DMS114 treated with DMSO at 0.1 percent for 48 hours (cell line): ENCODE data around the gene CHRNA9.
"Not testable (repeated sequence)": the region's sequence is repeated elsewhere in the genome, so short reads cannot be mapped to it uniquely, and the experiment has no call there.

Source experiments
- DNase-seq: peaks from one replicate; lab custom pipeline; 2025; ENCODE audit not compliant: unreplicated experiment; lab: John Stamatoyannopoulos, UW

CHRNA9 gene, protein sequence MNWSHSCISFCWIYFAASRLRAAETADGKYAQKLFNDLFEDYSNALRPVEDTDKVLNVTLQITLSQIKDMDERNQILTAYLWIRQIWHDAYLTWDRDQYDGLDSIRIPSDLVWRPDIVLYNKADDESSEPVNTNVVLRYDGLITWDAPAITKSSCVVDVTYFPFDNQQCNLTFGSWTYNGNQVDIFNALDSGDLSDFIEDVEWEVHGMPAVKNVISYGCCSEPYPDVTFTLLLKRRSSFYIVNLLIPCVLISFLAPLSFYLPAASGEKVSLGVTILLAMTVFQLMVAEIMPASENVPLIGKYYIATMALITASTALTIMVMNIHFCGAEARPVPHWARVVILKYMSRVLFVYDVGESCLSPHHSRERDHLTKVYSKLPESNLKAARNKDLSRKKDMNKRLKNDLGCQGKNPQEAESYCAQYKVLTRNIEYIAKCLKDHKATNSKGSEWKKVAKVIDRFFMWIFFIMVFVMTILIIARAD

DNA sequence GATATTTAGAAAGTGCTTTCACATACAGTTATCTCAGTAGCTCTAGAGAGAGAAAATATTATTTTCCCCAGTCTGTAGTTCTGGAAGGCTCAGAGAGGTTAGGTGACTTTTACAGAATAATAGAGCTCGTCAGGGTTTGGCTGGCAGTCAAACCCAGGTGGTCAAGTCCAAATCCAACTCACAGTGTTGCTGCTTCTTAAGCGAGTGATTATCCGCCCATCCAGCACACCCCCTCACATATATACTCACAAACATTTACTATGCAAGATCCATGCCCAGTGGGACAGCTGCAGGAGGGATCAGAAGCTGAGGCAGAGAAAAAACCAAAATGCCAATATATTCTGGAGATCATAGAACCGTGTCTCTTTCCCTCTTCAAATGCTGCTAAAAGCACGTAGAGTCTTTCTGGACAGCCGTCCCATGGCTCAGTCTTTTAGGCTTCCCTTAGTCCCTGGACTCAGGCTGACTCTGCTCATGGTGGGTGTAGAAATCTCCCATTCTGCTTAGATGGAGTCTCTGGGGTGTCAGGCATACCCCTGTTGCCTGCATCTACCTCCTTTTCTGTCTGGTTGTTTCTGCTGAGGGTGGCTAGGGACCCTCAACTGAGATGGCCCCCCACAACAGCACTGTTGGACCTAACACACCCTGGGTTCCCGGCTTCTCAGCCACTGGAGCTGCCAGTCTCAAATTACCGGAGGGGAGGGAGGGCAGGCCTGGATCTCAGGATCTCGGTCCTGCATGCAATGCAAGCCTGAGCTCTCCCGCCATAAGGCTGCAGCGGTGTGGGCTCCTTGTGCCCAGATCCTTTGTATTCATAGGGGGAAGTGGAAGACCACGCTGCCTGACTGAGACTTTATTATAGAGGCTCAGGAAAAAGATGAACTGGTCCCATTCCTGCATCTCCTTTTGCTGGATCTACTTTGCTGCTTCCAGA lies at the start of gene CHRNA9:
CHRNA9 (plus strand) TSS at position 743 of the 934 bp plus-strand sequence; CDS start at position 878, 135 bp downstream.
- DNase-seq: no peak

- DNase-seq: no peak
Observed at GRCh38 chr4:40285692-40286091, 49.4 kb upstream of the CHRNA9 start.

DNA sequence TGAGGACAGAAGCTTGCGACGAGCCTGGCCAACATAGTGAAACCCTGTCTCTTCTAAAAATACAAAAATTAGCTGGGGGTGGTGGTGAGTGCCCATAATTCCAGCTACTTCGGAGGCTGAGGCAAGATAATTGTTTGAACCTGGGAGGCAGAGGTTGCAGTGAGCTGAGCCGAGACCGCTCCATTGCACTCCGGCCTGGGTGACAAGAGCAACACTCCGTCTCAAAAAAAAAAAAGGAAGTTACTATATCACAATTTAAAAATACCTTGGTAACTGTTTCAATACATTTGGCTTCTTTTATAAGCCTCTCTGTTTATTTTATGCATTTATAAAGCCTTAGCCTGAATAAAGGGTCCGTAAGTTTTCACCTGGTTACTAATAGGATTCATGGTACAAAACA lies 46.6 kb upstream of the CHRNA9 start:
- no peak for DNase-seq

DNA sequence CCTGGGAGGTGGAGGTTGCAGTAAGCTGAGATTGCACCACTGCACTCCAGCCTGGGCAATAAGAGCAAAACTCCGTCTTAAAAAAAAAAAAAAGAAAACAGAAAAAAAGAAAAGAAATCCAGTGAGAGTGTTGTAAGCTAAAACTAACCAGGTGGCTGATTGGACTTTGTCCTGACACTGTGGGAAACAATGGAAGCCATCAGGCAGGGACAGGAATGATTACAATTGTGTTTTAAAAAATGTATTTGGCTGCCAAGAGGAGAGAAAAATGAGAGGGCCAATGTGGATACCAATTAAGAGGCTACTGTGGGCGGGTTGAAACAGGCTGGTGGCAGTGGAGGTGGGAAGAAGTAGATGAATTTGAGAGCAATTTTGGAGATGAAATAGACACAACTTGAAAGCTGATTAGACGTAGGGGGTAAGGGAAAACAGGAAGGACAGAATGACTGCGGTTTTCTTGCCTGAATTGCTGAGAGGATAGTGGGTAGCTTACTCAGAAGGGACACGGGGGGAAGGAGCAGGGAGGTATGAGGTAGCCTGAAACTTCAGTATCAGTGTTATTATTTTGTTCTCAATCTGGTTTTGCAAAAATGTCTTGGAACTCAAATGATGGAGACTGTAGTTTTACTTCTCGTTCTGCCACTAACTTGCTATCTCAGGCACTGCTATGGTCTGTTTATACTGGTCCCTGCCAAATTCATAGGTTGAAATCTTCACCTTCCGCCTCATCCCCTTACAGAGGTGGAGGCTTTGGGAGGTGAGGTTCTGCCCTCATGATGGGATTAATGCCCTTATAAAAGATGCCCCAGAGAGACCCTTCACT lies 45.6 kb upstream of the CHRNA9 start:
- no peak for DNase-seq

- DNase-seq: not testable (repeated sequence)
Observed at GRCh38 chr4:40290611-40291186, 44.4 kb upstream of the CHRNA9 start.

GRCh38 chr4:40292313-40292759 lies 42.8 kb upstream of the CHRNA9 start:
- DNase-seq: no peak

- DNase-seq: no peak
Observed at GRCh38 chr4:40294339-40294738, 40.8 kb upstream of the CHRNA9 start.

DNA sequence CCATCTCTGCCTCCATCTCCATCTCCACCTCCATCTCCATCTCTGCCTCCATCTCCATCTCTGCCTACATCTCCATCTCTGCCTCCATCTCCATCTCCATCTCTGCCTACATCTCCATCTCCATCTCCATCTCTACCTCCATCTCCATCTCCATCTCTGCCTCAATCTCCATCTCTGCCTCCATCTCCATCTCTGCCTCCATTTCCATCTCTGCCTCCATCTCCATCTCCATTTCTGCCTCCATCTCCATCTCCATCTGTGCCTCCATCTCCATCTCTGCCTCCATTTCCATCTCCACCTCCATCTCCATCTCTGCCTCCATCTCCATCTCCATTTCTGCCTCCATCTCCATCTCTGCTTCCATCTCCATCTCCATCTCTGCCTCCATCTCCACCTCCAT lies 40.1 kb upstream of the CHRNA9 start:
- DNase-seq: not testable (repeated sequence)

- DNase-seq: no peak
Observed at GRCh38 chr4:40295572-40295971, 39.6 kb upstream of the CHRNA9 start.

GRCh38 chr4:40299126-40299525 lies 36.0 kb upstream of the CHRNA9 start:
- DNase-seq: no peak

DNA sequence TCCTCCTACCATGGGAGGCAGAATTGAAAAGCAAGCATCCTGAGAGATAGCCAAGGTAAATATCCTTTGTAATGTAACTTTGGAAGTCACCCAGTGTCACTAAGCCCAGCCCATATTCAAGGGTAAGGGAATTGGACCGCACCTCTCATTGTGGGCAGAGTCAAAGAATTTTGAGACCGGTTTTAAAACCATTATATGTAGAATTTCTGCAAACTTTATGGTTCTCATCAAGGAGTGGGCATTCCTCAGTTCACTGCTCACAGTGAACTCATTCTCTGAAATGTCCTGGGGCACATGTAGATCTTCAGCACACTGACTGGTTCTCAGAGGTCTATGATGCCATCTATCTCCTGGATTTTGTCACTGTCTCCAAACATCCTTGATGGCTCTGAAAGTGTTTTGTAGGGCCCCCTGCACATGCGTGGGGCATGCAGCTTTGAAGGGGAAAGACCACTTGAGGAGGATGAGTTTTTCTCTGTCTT lies 35.3 kb upstream of the CHRNA9 start:
- no peak for DNase-seq

GRCh38 chr4:40300371-40301162 lies 34.6 kb upstream of the CHRNA9 start:
- DNase-seq: no peak

GRCh38 chr4:40301603-40302002 lies 33.5 kb upstream of the CHRNA9 start:
- no peak for DNase-seq

DNA sequence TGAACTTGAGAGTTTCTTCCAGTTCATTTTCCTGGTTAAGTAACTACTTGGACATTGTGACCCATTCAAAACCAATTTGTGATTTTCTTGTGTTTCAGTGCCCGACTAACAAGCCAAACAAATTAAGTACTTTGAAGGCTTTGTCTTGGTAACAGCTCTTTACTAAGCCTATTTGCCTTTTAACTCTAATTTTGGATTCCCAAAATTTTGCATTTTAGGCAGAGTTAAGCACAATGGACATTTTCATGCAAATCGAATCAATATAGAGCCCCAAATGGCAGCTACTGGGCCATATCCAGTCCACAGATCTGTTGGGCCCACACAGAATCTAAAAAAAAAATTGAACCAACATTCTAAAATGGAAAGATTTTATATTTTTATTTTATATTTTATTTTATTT lies 31.4 kb upstream of the CHRNA9 start:
- no peak for DNase-seq

GRCh38 chr4:40305328-40306170 lies 29.6 kb upstream of the CHRNA9 start:
- DNase-seq: no peak

DNA sequence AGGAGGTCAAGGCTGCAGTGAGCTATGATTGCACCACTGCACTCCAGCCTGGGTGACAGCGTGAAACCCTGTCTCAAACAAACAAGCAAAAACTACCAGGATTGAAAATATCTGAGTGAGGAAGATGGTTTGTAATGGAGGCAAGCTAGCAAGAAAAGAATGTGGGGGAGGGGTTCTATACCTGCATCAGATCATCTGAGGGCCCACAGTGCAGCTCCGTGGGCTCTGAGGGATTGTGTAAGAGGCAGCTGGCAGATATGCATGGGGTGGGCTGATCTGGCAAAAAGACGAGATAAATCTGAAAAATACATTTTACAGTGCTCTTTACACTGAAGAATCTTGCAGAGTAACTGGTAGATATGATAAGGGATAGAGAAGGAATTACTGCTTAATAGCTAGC lies 28.9 kb upstream of the CHRNA9 start:
- DNase-seq: no peak

DNA sequence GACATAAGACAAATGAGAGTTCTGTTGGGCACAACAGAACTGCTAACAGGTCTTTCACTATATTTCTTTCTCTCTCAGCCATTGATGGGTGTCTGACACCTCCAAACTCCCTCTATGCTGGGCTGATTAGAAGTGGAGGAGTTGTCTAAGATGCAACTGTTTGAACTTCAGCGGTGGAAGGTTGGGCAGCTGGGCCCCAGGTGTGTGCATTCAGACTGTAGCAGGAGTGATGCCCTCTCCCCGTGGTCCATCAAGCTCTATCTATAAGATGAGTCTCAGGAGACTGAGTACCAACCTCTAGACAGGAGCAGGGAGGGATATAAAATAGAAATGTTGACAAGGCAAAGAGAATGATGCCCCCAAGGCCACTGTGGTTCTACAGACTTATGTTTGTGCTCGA lies 28.2 kb upstream of the CHRNA9 start:
- DNase-seq: no peak

DNA sequence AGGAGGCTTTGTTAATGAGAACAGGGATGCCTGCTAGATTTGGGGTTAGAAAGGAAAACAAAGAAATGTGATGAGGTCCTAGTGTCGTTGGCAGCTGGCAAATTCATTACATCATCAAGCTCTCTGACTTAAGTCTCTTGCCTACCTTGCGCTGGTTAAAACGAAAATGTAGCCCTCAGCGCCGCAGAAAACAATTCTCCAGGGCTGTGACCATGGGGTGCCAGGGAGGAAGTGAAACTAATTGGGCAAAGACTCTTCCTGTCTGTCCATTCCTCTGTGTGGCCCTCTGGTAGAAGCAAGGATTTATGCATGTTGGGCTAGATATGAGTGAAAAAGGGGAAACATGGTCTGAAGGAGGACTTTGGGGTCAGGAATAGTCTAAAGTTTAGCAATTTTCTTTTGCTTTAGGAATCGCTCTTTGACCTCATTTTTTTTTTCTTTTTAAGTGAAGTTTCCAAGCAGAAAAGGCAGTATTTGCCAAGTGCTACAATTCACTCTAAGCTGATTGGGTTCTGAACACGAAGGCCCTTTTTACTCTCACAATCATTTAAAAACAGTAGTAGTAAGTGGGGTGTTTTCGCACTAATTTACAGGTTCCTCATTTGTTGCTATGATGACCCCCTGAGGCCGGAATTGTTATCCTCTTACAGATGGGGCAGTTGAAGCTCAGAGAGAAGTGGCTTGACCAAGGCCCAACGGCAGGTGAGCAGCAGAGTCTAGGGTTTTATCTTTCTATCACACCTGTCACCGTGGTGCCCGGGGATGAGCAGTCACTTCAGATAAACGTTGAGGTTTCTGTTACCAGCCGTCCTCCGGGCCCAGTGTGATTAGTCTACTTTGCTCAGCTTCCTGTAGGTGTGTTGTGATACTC lies 27.3 kb upstream of the CHRNA9 start:
- DNase-seq: no peak
